HEK293 (cell line): ENCODE measurements around the gene SUMF1.
A peak's percentile ranks its signal among the peaks of the same experiment; 100 is the strongest.

ENCODE experiments used
- CTCF ChIA-PET: fragments of 350-600 bp; formaldehyde crosslinking; extraction: SDS; loops from one replicate; lab custom pipeline; 2021; ENCODE audit warnings: antibody characterized with exemption; lab: Yijun Ruan, JAX
- POLR2A ChIA-PET: fragments of 300-600 bp; formaldehyde crosslinking; extraction: SDS; loops from one replicate; lab custom pipeline; 2020; ENCODE audit warnings: antibody characterized with exemption, inconsistent platforms; lab: Yijun Ruan, JAX
- H3K27ac ChIP-seq: fragments of 200-500 bp; sonication (Bioruptor generic); 2 replicates; pipeline ENCODE4 v1.5.1; 2014; ENCODE audit warnings: low read depth, low read length, control low read depth, inconsistent platforms; ENCODE audit errors: extremely low read depth
- H3K36me3 ChIP-seq, 2 experiments: fragments of 200-500 bp in 1 of 2; sonication (Bioruptor generic) in 1 of 2; 1 replicate in 1 of 2; 2 replicates in 1 of 2; pipeline ENCODE4 v1.5.1; 2014 to 2017; ENCODE audit warnings: inconsistent platforms in 2 of 2, low read length in 2 of 2; ENCODE audit not compliant: control insufficient read depth in 2 of 2, insufficient read depth in 1 of 2
- H3K4me1 ChIP-seq: fragments of 200-500 bp; sonication (Bioruptor generic); 2 replicates; pipeline ENCODE4 v1.5.1; 2014; ENCODE audit warnings: mild to moderate bottlenecking, low read length, inconsistent platforms; ENCODE audit not compliant: control insufficient read depth, insufficient read depth
- H3K4me3 ChIP-seq: 2 replicates; pipeline ENCODE4 v1.5.1; 2011; ENCODE audit warnings: low read depth, mild to moderate bottlenecking, control low read depth, low read length, moderate library complexity
- H3K9me3 ChIP-seq: fragments of 200-500 bp; sonication (Bioruptor generic); 2 replicates; pipeline ENCODE4 v1.5.1; 2014; ENCODE audit warnings: low read depth, low read length, inconsistent platforms; ENCODE audit not compliant: control insufficient read depth, insufficient read depth
- CTCF ChIP-seq: fragments of 450-650 bp; formaldehyde crosslinking; IDR thresholded peaks from 2 replicates; pipeline ENCODE4 v1.5.1; 2016; ENCODE audit warnings: missing biosample characterization, missing genetic modification characterization
- HIC1 ChIP-seq: fragments of 450-650 bp; formaldehyde crosslinking; IDR thresholded peaks from 2 replicates; pipeline ENCODE4 v1.5.1; 2016; ENCODE audit warnings: missing biosample characterization, missing genetic modification characterization
- PATZ1 ChIP-seq: fragments of 450-650 bp; formaldehyde crosslinking; IDR thresholded peaks from 2 replicates; pipeline ENCODE4 v1.5.1; 2016; ENCODE audit warnings: missing biosample characterization, missing genetic modification characterization
- PRDM10 ChIP-seq: fragments of 450-650 bp; formaldehyde crosslinking; IDR thresholded peaks from 2 replicates; pipeline ENCODE4 v1.5.1; 2016; ENCODE audit warnings: missing biosample characterization, missing genetic modification characterization
- ZNF223 ChIP-seq: fragments of 450-650 bp; formaldehyde crosslinking; IDR thresholded peaks from 2 replicates; pipeline ENCODE4 v1.5.1; 2016; ENCODE audit warnings: missing biosample characterization, missing genetic modification characterization
- ZNF311 ChIP-seq: fragments of 450-650 bp; formaldehyde crosslinking; IDR thresholded peaks from 2 replicates; pipeline ENCODE4 v1.5.1; 2017; ENCODE audit warnings: missing biosample characterization, missing genetic modification characterization, borderline replicate concordance
- ZNF530 ChIP-seq: fragments of 450-650 bp; formaldehyde crosslinking; IDR thresholded peaks from 2 replicates; pipeline ENCODE4 v1.5.1; 2016; ENCODE audit warnings: low read depth, missing biosample characterization, missing genetic modification characterization
- ZNF629 ChIP-seq: fragments of 450-650 bp; formaldehyde crosslinking; IDR thresholded peaks from 2 replicates; pipeline ENCODE4 v1.5.1; 2017; ENCODE audit warnings: missing biosample characterization, missing genetic modification characterization
- ZNF785 ChIP-seq: fragments of 450-650 bp; formaldehyde crosslinking; IDR thresholded peaks from 2 replicates; pipeline ENCODE4 v1.5.1; 2016; ENCODE audit warnings: missing biosample characterization, missing genetic modification characterization

SUMF1 gene

GRCh38 chr3:4492208-4493013 lies 25.3 kb upstream of the SUMF1 start (continued):
- peak; percentile 86 for TF ChIP-seq HIC1
- TF ChIP-seq ZNF530 (tag by site-specific recombination): no peak
- TF ChIP-seq ZNF223 (tag by site-specific recombination): no peak
- TF ChIP-seq CTCF (tag by site-specific recombination): peak; percentile 75
- TF ChIP-seq ZNF785 (tag by site-specific recombination): no peak
- 0 out of 2 replicates have a peak, but pooled peaks have one; percentile 5 for TF ChIP-seq PATZ1 (tag by site-specific recombination)
- TF ChIP-seq PRDM10 (tag by site-specific recombination): peak; percentile 72
- peak; percentile 84 for TF ChIP-seq ZNF629 (tag by site-specific recombination)

GRCh38 chr3:4491855-4492207 lies 24.8 kb upstream of the SUMF1 start:
- Histone ChIP-seq H3K27ac (peak overlapping the region; percentile 83; the same call in 1 of the 2 replicates), H3K4me1 (peaks cover 13% of the 10 kb centered on the region), H3K4me3 (peak overlapping the region; percentile 71), H3K9me3 (no peaks in the 10 kb centered on the region), H3K36me3 (no peaks in the 10 kb centered on the region)
- peak; percentile 95 for TF ChIP-seq PRDM10 (tag by site-specific recombination)
- no peak for TF ChIP-seq ZNF311 (tag by site-specific recombination)
- ChIA-PET POLR2A (interaction anchor here (1.7 to 3.2 kb wide), 4 partner anchors 17 to 487 kb away, joined by 4 to 56 read pairs (median 8); partner anchors contain the start of gene SUMF1), CTCF (interaction anchor here (0.9 to 4.3 kb wide), 3 partner anchors 41 to 142 kb away, joined by 3 to 18 read pairs (median 16); no protein-coding TSS in a partner anchor)
